Transverse colon (tissue), 4 donors: ENCODE data around the gene HMGXB3.

ENCODE experiments used
- EP300 ChIP-seq: sonication (generic); formaldehyde crosslinking; IDR thresholded peaks from one replicate; pipeline ENCODE4 v1.6.1; 2017; ENCODE audit warnings: antibody characterized with exemption, low read depth
- POLR2A ChIP-seq: fragments of 450-650 bp; IDR thresholded peaks from one replicate; pipeline ENCODE4 v1.6.1; 2016; ENCODE audit warnings: antibody characterized with exemption, mild to moderate bottlenecking, moderate library complexity
- POLR2AphosphoS5 ChIP-seq, 3 donors: sonication (generic); formaldehyde crosslinking; IDR thresholded peaks; one replicate each; pipeline ENCODE4 v1.6.1; 2016; ENCODE audit warnings: antibody characterized with exemption in 3 of 3
- TF ChIP-seq, protein P1 (sequence below), 5 experiments: fragments of 200-600 bp in 3 of 5; fragments of 450-650 bp in 2 of 5; sonication (generic) in 3 of 5; IDR thresholded peaks; 1 replicate in 2 of 5; 2 replicates in 3 of 5; pipeline ENCODE4 v1.5.1; 2016 to 2017; ENCODE audit warnings: antibody characterized with exemption in 5 of 5, inconsistent platforms in 3 of 5, mild to moderate bottlenecking in 2 of 5, moderate library complexity in 1 of 5

DNA sequence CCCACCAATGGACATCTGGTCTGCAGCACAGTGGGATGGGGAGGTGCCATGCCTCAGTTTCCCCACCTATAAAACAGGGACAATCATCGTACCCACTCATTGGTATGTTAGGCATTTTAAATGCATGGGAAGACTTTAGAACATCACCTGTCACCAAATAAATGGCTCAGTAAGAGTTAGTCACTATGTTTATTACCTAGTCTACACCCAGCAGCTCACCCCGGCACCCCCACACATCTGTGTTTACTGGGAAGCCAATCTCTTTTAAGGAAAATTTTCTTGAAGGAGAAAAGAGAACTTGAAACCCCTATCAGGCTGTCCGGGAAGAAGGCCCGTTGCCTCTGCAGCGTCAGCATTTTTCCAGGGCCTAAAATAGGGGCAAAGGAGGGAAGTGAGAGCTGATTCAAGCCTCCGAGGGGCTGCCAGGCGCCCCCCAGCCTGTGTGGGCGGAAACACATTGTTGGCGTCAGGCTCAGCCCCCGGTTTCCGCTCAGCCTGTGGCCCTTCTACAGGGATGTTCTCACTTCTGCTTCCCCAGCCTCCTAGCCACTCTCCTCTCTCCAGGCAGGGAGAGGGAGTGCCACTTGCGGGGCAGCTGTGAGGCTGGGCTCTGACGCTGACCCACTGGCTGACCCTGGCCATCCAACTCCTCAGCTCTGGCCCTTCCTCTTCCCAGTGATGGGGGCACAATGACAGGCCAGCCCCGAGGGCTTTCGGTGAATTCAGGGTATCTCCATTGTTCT is 81.2 kb downstream of the HMGXB3 start:
- TF ChIP-seq, protein P1, sequence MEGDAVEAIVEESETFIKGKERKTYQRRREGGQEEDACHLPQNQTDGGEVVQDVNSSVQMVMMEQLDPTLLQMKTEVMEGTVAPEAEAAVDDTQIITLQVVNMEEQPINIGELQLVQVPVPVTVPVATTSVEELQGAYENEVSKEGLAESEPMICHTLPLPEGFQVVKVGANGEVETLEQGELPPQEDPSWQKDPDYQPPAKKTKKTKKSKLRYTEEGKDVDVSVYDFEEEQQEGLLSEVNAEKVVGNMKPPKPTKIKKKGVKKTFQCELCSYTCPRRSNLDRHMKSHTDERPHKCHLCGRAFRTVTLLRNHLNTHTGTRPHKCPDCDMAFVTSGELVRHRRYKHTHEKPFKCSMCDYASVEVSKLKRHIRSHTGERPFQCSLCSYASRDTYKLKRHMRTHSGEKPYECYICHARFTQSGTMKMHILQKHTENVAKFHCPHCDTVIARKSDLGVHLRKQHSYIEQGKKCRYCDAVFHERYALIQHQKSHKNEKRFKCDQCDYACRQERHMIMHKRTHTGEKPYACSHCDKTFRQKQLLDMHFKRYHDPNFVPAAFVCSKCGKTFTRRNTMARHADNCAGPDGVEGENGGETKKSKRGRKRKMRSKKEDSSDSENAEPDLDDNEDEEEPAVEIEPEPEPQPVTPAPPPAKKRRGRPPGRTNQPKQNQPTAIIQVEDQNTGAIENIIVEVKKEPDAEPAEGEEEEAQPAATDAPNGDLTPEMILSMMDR (IDR thresholded peaks at IDR 0.05): no peak
- TF ChIP-seq POLR2A (peak; percentile 28), POLR2AphosphoS5 (IDR thresholded peaks at IDR 0.05) (peak in 2 of 3 donors; percentile 33 to 65), EP300 (no peak)
